ENCODE results near the gene BST2.
"Not testable (repeated sequence)": the region's sequence is repeated elsewhere in the genome, so short reads cannot be mapped to it uniquely, and the experiment has no call there.

The BST2 gene

DNA sequence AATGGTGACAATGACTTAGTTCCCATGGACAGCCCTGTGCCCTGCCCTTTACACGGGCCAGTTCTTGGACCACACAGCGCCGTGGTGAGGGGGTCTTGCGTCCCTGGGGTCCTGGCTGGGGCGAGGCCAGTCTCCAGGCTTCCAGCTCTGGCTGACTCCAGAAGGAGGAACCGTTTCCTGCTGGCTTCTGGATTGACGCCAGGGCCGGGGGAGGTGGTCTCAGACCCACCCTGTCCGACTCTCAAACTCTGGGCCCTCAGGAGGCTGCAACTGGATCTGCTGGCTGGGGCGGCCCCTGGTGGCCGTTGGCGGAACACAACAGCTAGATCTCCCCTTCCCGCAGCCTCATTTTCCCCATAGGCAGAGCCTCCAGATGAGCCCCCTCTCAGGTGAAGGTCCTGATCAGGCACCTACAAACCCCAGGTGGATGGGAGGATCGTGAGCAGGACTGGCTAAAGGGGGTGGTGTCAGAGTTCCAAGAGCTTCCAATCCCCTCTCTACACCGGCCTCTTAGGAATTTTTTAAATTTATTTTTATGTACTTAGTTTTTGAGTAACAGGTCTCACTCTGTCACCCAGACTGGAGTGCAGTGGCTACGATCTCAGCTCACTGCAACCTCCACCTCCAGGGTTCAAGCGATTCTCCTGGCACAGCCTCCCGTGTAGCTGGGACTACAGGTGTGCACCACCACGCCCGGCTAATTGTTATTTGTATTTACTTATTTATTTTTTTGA lies 19.4 kb downstream of the BST2 start:
- peak; percentile 18 for DNase-seq

DNA sequence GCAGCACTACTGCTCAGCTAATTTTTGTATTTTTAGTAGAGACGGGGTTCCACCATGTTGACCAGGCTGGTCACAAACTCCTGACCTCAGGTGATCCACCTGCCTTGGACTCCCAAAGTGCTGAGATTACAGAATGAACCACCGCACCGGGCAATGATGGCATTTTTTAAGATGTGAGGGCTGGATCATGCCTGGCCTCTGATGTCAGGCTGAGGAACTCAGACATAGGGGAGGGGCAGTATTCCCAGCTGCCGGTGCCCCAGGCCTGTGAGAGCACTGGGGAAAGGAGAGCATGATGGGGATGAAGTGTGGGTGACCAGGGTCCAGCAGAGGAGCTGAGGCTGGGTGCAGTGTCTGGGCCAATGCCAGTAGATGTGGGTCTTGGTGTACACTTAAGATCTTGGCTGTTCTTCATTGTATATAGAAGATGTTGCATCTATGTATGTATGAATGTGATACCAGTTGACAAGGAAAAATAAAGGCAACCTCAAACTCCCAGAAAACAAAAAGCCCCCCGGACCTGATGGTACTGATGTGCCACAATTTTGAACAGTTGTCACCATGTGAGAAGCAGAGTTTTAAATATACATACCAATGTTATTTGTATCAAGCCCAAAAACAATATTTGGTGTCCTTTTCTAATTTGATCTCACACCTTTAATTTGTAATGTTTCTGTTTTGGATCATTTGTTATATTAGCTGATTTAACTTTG lies 24.8 kb downstream of the BST2 start:
- no peak for DNase-seq

DNA sequence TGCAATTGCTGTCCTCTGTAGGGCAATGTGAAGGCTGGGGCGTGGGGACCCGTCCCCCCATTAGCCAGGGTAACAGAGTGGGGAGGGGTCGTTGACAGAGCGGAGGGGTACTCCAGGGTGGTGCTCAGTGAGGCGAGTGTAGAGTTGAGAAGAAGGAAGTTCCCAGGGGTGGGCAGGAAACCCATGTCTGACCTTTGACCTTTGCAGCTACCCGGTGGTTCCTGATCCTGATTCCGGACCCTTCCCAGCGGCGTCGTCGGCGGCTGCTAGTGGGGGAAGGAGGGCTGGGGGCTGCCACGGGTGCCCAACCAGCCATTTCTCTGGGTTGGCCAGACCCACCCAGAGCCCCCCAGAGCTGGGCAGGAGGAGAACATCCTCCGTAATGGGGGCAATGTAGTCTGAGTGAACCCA lies 26.2 kb downstream of the BST2 start:
- DNase-seq = no peak

- no peak for DNase-seq
These were observed 27.2 kb downstream of the BST2 start for GRCh38 chr19:17378271-17378670.

DNA sequence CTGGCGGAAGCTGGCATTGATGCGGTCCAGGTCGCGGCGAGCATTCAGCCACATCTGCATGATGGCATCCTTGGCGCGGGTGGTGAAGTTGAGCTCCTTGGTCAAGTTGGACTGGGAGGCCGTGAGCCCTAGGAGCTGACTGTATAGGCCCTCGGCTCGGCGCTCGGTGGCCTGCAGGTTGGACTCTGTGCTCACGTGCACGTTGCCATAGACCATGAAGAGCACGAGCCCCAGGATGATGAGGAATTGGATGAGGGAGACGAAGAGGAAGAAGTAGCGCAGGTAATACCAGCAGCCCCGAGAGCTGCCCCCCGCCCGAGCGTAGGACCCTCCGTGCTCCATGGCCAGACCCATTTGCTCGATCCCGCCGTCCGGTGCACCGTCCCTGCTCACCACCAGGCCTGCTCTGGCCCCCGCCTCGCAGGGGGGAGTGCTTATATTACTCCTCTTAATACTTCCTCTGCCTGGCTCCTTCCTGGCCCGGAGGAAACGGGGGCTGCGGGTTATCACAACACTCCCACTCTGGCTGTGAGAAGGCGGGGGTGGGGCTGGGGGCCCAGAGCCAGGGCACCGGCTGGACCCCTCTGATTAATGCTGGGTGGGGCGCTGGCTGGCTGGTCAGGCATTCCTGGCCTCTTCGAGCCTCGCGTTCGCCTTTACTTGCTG lies 28.4 kb downstream of the BST2 start, which contains the start of gene PLVAP:
Gene PLVAP (minus strand): TSS at position 408 of the 666 bp plus-strand sequence. CDS start 54 bp downstream, at position 354.
- DNase-seq = no peak

GRCh38 chr19:17370026-17370587 lies 35.3 kb downstream of the BST2 start:
- no peak for DNase-seq

DNA sequence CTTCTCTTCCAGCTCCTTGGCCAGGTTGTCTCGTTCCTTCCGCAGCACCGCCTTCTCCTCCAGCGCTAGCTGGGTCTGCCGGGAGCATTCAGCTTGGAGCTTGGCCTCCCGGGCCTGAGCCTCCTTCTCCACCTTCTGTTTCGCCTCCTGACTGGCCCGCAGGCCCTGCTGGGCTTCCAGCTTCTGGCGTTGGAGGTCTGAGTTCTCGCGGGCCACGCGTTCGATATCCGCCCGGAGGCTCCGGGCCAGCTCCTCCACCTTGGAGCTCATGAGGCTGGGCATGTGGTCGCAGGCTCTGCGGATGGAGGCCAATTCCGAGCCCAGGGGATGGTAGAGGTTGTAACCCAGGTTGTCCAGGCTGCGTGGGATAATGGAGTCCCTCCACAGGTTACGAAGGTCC lies 40.1 kb downstream of the BST2 start:
- DNase-seq = no peak

DNA sequence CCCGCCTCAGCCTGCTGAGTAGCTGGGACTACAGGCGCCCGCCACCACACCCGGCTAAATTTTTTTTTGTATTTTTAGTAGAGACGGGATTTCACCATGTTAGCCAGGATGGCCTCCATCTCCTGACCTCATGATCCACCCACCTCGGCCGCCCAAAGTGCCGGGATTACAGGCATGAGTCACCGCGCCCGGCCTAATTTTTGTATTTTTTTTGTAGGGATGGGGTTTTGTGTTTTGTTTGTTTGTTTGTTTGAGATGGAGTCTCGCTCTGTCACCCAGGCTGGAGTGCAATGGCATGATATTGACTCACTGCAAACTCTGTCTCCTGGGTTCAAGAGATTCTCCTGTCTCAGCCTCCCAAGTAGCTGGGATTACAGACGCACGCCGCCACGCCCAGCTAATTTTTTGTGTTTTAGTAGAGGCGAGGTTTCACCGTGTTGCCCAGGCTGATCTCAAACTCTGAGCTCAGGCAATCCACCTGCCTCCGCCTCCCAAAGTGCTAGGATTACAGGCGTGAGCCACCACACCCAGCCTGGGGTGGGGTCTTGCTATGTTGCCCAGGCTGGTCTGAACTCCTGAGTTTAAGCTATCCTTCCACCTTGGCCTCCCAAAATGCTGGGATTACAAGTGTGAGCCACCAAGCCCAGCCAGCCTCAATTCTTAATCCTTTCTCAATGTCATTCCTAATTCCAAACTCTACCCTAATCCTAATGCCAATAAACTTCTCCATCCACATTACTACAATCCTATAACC lies 41.4 kb downstream of the BST2 start:
- not testable (repeated sequence) for DNase-seq

GRCh38 chr19:17359905-17360800 lies 45.3 kb downstream of the BST2 start:
- no peak for DNase-seq

DNA sequence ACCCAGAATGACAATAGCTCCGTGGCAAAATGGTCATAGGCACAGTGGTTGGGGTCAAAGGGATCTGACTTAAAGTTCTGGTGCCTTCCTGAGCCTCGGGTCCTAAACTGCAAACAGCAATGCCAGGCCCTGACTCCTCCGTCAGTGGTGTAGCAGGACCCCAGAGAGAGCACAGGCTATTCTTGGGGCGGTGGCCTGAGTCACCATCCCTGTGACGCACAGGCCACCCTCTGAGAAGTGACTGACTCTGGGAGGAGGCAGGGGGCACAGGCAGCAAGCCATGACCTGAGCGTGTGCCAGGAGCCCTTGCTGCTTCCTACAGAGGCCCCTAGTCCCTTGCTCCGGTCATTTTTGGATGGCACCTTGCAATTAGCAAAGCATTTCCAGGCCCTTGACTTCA lies 47.0 kb downstream of the BST2 start:
- DNase-seq = no peak

DNA sequence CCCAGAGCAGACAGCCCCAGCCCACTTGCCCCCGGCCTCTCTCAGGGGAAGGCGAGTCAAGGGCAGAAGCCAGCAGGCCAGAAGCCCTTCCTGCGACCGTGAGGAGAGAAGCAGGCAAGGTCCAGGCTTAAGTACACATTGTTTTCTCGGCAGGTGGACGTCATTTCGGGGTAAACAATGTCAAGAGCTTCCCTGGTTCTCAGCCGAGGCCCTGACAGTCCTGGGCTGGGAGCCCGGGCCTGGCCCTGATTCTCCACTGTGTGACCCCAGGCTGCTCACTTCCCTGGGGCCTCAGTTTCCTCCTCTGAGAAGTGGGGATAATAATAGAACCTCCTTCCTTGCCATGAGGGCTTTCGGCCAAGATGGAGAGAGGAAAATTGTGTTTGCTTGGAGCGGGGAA lies 47.7 kb downstream of the BST2 start:
- DNase-seq = no peak

- DNase-seq = no peak
These were observed 48.3 kb downstream of the BST2 start for GRCh38 chr19:17357078-17357666.

DNA sequence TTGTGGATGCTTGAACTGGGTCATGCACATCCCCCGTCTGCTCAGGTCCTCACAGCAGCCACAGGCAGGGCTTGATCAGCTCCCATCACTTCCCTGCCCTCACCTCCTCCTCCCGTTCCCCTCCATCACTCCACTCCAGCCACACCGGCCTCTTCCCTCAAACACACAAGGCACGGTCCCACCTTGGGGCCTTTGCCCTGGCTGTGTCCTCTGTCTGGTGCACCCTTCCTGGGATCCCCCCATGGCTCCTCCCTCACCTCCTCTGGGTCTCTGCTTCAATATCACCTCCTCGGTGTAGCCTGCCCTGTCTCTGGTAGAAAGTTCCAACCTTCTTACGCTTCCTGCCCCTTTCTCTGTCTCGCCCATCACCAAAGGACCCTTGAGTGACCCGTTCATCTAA lies 52.0 kb downstream of the BST2 start:
- DNase-seq = no peak
